WTC11 (cell line): ENCODE data around the gene ABCC3. TPM values are rescaled to one million over a fixed set of nuclear protein-coding genes. Genes with fewer than 3 reads are reported as not detected.

ENCODE experiments used
- ATAC-seq: fragments of 200-7000 bp; cut with Tn5 transposase; 2 replicates; pipeline ENCODE4 v1.10.0; 2021; ENCODE audit warnings: mild to moderate bottlenecking, moderate library complexity
- CTCF ChIA-PET: fragments of 300-600 bp; sonication (Branson Sonifier 250); formaldehyde crosslinking; loops from one replicate; lab custom pipeline; 2021; ENCODE audit warnings: antibody characterized with exemption; lab: Charles Lee
- POLR2A ChIA-PET: fragments of 350-600 bp; sonication (Branson Sonifier 250); formaldehyde crosslinking; loops from one replicate; lab custom pipeline; 2021; ENCODE audit warnings: antibody characterized with exemption; lab: Charles Lee
- DNase-seq: peaks from one replicate; pipeline ENCODE4 v3.0.0; 2021; ENCODE audit warnings: low spot score
- H3K27ac Mint-ChIP-seq: 2 replicates; pipeline ENCODE4 v1.8.0; 2021; ENCODE audit warnings: mixed read lengths
- H3K27me3 Mint-ChIP-seq: 2 replicates; pipeline ENCODE4 v1.8.0; 2021; ENCODE audit warnings: low read depth, mild to moderate bottlenecking, moderate library complexity, mixed read lengths
- H3K36me3 Mint-ChIP-seq: 2 replicates; pipeline ENCODE4 v1.8.0; 2021; ENCODE audit warnings: mixed read lengths
- H3K4me1 Mint-ChIP-seq: 2 replicates; pipeline ENCODE4 v1.8.0; 2022; ENCODE audit warnings: mixed read lengths
- H3K4me3 Mint-ChIP-seq: 2 replicates; pipeline ENCODE4 v1.8.0; 2021; ENCODE audit warnings: mild to moderate bottlenecking, moderate library complexity, mixed read lengths
- H3K9me3 Mint-ChIP-seq: 2 replicates; pipeline ENCODE4 v1.8.0; 2021; ENCODE audit warnings: mixed read lengths
- ETV6 ChIP-seq: sonication (generic); formaldehyde crosslinking; IDR thresholded peaks from 2 replicates; pipeline ENCODE4 v1.8.1; 2022; ENCODE audit warnings: mild to moderate bottlenecking, missing genetic modification reagents
- GRHL2 ChIP-seq: fragments of 250-450 bp; sonication (Bioruptor Pico); IDR thresholded peaks from 2 replicates; pipeline ENCODE4 v1.8.0; 2022; ENCODE audit warnings: mild to moderate bottlenecking, moderate library complexity; ENCODE audit not compliant: insufficient replicate concordance, severe bottlenecking
- HMGA2 ChIP-seq: fragments of 250-450 bp; sonication (Bioruptor Pico); IDR thresholded peaks from 2 replicates; pipeline ENCODE4 v1.4.0; 2021; ENCODE audit warnings: mild to moderate bottlenecking, moderate library complexity
- JUN ChIP-seq: sonication (generic); formaldehyde crosslinking; IDR thresholded peaks from 2 replicates; pipeline ENCODE4 v1.8.0; 2023; ENCODE audit warnings: mild to moderate bottlenecking, missing genetic modification reagents
- NFYB ChIP-seq: sonication (generic); formaldehyde crosslinking; conservative IDR thresholded peaks from 2 replicates; pipeline ENCODE4 v1.8.0; 2022; ENCODE audit warnings: low read depth, missing genetic modification reagents
- NR1H2 ChIP-seq: sonication (generic); formaldehyde crosslinking; IDR thresholded peaks from 2 replicates; pipeline ENCODE4 v1.9.0; 2021; ENCODE audit warnings: mild to moderate bottlenecking, moderate library complexity, missing genetic modification reagents
- NR3C1 ChIP-seq: sonication (generic); formaldehyde crosslinking; conservative IDR thresholded peaks from 2 replicates; pipeline ENCODE4 v1.8.1; 2023; ENCODE audit warnings: low read depth, mild to moderate bottlenecking, missing genetic modification reagents
- RELA ChIP-seq: sonication (generic); formaldehyde crosslinking; IDR thresholded peaks from 2 replicates; pipeline ENCODE4 v1.8.1; 2022; ENCODE audit warnings: missing genetic modification reagents, mild to moderate bottlenecking, borderline replicate concordance
- ZBTB21 ChIP-seq: sonication (generic); formaldehyde crosslinking; IDR thresholded peaks from 2 replicates; pipeline ENCODE4 v1.8.1; 2023; ENCODE audit warnings: mild to moderate bottlenecking, missing genetic modification reagents, borderline replicate concordance
- ZNF138 ChIP-seq: sonication (generic); formaldehyde crosslinking; conservative IDR thresholded peaks from 2 replicates; pipeline ENCODE4 v1.8.1; 2022; ENCODE audit warnings: mild to moderate bottlenecking, moderate library complexity, missing genetic modification reagents
- ZNF232 ChIP-seq: sonication (generic); formaldehyde crosslinking; IDR thresholded peaks from 2 replicates; pipeline ENCODE4 v1.8.0; 2022; ENCODE audit warnings: mild to moderate bottlenecking, missing genetic modification reagents
- ZNF317 ChIP-seq: sonication (generic); formaldehyde crosslinking; IDR thresholded peaks from 2 replicates; pipeline ENCODE4 v1.8.1; 2023; ENCODE audit warnings: low read depth, mild to moderate bottlenecking, moderate library complexity, missing genetic modification reagents, borderline replicate concordance
- ZNF396 ChIP-seq: fragments of 250-450 bp; sonication (Bioruptor Pico); IDR thresholded peaks from 2 replicates; pipeline ENCODE4 v1.8.0; 2021; ENCODE audit warnings: mild to moderate bottlenecking, moderate library complexity, borderline replicate concordance
- ZNF416 ChIP-seq: fragments of 250-450 bp; sonication (Bioruptor Pico); IDR thresholded peaks from 2 replicates; pipeline ENCODE4 v1.9.0; 2021; ENCODE audit warnings: mild to moderate bottlenecking, inconsistent platforms
- total RNA-seq: library from RNA; stranded (reverse); gene quantifications from 3 replicates; pipeline ENCODE4 v1.2.3, GENCODE V29; 2021
- TF ChIP-seq, protein P1 (sequence below): fragments of 250-450 bp; sonication (Bioruptor Pico); IDR thresholded peaks from 2 replicates; pipeline ENCODE4 v1.8.0; 2021; ENCODE audit warnings: mild to moderate bottlenecking
- TF ChIP-seq, protein P2 (sequence below): fragments of 250-450 bp; sonication (Bioruptor Pico); conservative IDR thresholded peaks from 2 replicates; pipeline ENCODE4 v1.9.0; 2021; ENCODE audit warnings: mild to moderate bottlenecking
- TF ChIP-seq, protein P3 (sequence below): sonication (generic); formaldehyde crosslinking; conservative IDR thresholded peaks from 2 replicates; pipeline ENCODE4 v1.8.1; 2022; ENCODE audit warnings: mild to moderate bottlenecking, missing genetic modification reagents
- TF ChIP-seq, protein P4 (sequence below): sonication (generic); formaldehyde crosslinking; IDR thresholded peaks from 2 replicates; pipeline ENCODE4 v1.8.0; 2022; ENCODE audit warnings: mild to moderate bottlenecking, missing genetic modification reagents
- TF ChIP-seq, protein P5 (sequence below): sonication (generic); formaldehyde crosslinking; IDR thresholded peaks from 2 replicates; pipeline ENCODE4 v1.8.0; 2023; ENCODE audit warnings: mild to moderate bottlenecking, missing genetic modification reagents

ABCC3 gene
- total RNA-seq, 1 experiment from 2014 or later, result 0.92 TPM

DNA sequence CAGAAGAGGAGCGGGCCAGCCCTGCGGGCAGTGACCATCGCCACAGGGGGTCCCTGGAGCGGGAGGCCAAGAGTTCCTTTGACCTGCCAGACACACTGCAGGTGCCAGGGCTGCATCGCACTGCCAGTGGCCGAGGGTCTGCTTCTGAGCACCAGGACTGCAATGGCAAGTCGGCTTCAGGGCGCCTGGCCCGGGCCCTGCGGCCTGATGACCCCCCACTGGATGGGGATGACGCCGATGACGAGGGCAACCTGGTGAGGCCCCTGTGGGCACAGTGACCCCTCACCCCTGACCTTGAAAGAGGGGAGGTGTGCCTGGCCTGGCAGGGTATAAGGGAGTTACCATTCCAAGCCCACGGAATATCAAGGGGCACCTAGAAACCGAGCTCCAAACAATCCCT is 35.1 kb upstream of the ABCC3 start:
- no peak for ATAC-seq
- no peak overlapping the region for H3K4me3 Mint-ChIP-seq
- no peak for DNase-seq
- POLR2A ChIA-PET, result no interaction called here
- CTCF ChIA-PET, result interaction anchor here (0.6 to 2.2 kb wide), 3 partner anchors 31 to 67 kb away, joined by 3 to 8 read pairs (median 5); no protein-coding TSS in a partner anchor
- no peaks in the 10 kb centered on the region for H3K27me3 Mint-ChIP-seq
- H3K4me1 Mint-ChIP-seq, result peaks cover 4% of the 10 kb centered on the region
- H3K9me3 Mint-ChIP-seq, result no peaks in the 10 kb centered on the region
- H3K27ac Mint-ChIP-seq, result no peak overlapping the region
- no peaks in the 10 kb centered on the region for H3K36me3 Mint-ChIP-seq
- TF ChIP-seq NR1H2 (CRISPR knock-in tag), result no peak
- TF ChIP-seq ZNF317 (CRISPR knock-in tag), result no peak
- TF ChIP-seq NR3C1 (CRISPR knock-in tag), result no peak
- no peak for TF ChIP-seq GRHL2 (CRISPR knock-in tag)
- TF ChIP-seq, protein P1, sequence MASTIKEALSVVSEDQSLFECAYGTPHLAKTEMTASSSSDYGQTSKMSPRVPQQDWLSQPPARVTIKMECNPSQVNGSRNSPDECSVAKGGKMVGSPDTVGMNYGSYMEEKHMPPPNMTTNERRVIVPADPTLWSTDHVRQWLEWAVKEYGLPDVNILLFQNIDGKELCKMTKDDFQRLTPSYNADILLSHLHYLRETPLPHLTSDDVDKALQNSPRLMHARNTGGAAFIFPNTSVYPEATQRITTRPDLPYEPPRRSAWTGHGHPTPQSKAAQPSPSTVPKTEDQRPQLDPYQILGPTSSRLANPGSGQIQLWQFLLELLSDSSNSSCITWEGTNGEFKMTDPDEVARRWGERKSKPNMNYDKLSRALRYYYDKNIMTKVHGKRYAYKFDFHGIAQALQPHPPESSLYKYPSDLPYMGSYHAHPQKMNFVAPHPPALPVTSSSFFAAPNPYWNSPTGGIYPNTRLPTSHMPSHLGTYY (CRISPR knock-in tag), result no peak
- TF ChIP-seq ETV6 (CRISPR knock-in tag), result no peak

DNA sequence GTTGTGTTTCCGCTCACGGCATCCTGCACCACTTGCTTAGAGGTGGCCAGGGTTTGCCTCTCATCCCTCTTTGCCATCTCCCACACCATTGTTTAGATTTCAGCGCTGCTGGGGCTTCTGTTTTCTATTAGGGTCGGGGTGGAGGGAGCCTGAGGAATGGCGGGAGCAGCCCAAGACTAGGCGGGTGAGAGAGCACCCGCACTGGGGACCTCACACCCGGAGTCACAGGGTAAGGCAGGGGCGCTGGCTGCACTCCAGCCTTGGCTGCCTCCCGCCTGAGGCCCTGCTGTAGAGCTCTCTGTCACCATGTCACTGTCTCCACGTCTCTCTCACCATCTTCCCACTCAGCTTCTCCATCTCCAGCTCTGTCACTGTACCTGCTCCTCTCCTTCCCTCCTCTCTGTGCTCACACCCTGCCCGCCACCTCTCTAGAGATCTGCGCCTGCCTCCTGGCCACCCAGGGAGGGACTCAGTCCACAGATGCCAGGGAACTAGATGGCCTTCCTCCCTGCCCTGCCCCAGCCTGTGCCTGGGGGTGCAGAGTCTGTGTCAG is 32.8 kb upstream of the ABCC3 start:
- Mint-ChIP-seq H3K4me1 (peaks cover 10% of the 10 kb centered on the region), H3K9me3 (no peaks in the 10 kb centered on the region), H3K27ac (no peak overlapping the region), H3K4me3 (no peak overlapping the region), H3K27me3 (no peaks in the 10 kb centered on the region), H3K36me3 (no peaks in the 10 kb centered on the region)
- no peak for ATAC-seq
- TF ChIP-seq HMGA2 (CRISPR knock-in tag), result no peak
- TF ChIP-seq JUN (CRISPR knock-in tag), result no peak
- TF ChIP-seq, protein P2, sequence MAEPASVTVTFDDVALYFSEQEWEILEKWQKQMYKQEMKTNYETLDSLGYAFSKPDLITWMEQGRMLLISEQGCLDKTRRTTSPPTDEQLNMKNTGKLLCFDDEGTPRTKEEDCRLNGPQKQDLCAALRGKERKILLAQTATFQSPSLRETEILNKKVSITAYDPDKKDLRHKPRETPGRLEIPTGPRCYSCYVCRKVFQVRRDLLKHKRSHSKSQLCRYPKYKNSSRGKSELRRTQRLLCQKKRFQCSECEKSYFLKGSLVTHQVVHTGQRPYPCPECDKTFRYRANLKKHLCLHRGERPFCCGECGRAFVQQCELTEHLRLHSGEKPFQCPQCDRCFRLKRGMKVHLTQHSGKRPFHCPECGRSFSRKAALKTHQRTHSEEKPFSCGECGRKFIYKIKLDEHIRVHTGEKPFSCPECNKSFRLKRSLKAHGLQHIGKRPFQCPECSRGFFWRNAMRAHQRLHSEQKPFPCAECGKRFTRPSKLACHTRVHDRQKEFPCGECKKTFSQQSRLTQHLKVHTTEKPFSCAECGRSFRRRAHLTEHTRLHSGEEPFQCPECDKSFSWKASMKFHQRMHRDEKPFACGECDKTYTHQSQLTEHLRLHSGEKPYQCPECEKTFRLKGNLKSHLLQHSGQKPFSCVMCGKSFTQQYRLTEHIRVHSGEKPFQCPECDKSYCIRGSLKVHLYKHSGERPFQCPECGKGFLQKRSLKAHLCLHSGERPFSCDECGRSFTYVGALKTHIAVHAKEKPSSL (CRISPR knock-in tag), result no peak
- TF ChIP-seq ZNF416, result no peak
- no peak for TF ChIP-seq ZNF396 (CRISPR knock-in tag)
- TF ChIP-seq, protein P3, sequence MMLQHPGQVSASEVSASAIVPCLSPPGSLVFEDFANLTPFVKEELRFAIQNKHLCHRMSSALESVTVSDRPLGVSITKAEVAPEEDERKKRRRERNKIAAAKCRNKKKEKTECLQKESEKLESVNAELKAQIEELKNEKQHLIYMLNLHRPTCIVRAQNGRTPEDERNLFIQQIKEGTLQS, result no peak
- TF ChIP-seq ZNF232, result no peak
- no peak for TF ChIP-seq ZNF138 (CRISPR knock-in tag)
- TF ChIP-seq, protein P4, sequence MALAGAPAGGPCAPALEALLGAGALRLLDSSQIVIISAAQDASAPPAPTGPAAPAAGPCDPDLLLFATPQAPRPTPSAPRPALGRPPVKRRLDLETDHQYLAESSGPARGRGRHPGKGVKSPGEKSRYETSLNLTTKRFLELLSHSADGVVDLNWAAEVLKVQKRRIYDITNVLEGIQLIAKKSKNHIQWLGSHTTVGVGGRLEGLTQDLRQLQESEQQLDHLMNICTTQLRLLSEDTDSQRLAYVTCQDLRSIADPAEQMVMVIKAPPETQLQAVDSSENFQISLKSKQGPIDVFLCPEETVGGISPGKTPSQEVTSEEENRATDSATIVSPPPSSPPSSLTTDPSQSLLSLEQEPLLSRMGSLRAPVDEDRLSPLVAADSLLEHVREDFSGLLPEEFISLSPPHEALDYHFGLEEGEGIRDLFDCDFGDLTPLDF (CRISPR knock-in tag), result no peak
- TF ChIP-seq ZBTB21 (CRISPR knock-in tag), result no peak
- TF ChIP-seq, protein P5, sequence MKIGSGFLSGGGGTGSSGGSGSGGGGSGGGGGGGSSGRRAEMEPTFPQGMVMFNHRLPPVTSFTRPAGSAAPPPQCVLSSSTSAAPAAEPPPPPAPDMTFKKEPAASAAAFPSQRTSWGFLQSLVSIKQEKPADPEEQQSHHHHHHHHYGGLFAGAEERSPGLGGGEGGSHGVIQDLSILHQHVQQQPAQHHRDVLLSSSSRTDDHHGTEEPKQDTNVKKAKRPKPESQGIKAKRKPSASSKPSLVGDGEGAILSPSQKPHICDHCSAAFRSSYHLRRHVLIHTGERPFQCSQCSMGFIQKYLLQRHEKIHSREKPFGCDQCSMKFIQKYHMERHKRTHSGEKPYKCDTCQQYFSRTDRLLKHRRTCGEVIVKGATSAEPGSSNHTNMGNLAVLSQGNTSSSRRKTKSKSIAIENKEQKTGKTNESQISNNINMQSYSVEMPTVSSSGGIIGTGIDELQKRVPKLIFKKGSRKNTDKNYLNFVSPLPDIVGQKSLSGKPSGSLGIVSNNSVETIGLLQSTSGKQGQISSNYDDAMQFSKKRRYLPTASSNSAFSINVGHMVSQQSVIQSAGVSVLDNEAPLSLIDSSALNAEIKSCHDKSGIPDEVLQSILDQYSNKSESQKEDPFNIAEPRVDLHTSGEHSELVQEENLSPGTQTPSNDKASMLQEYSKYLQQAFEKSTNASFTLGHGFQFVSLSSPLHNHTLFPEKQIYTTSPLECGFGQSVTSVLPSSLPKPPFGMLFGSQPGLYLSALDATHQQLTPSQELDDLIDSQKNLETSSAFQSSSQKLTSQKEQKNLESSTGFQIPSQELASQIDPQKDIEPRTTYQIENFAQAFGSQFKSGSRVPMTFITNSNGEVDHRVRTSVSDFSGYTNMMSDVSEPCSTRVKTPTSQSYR (CRISPR knock-in tag), result no peak
- no peak for TF ChIP-seq NR1H2 (CRISPR knock-in tag)
- no peak for TF ChIP-seq NFYB (CRISPR knock-in tag)
- TF ChIP-seq NR3C1 (CRISPR knock-in tag), result no peak
- TF ChIP-seq RELA, result no peak
- TF ChIP-seq, protein P1 (CRISPR knock-in tag), result no peak
- DNase-seq, result no peak
- POLR2A ChIA-PET, result interaction anchor here (0.5 kb wide), 1 partner anchor 23 kb away, joined by 7 read pairs; no protein-coding TSS in a partner anchor
- CTCF ChIA-PET, result interaction anchor here (0.9 kb wide), 1 partner anchor 24 kb away, joined by 3 read pairs; no protein-coding TSS in a partner anchor
